G401 (cell line): ENCODE data around the gene YEATS2. TPM values are rescaled to one million over a fixed set of nuclear protein-coding genes. Genes with fewer than 3 reads are reported as not detected.
"Not testable (repeated sequence)": the region's sequence is repeated elsewhere in the genome, so short reads cannot be mapped to it uniquely, and the experiment has no call there.

Experiments used
- DNase-seq: peaks from one replicate; pipeline ENCODE4 v3.0.0-alpha.2; 2015; ENCODE audit warnings: low spot score
- in situ Hi-C: cut with HindIII; loops from 2 replicates; pipeline ENCODE4 v1.10.0; 2016; ENCODE audit warnings: low sequenced_read_pairs, mixed read lengths
- total RNA-seq: library from RNA; depleted of rRNA; stranded (reverse); fragments of >200 nt; shearing (Covaris generic); gene quantifications from 2 replicates; pipeline ENCODE4 v1.2.3, GENCODE V29; 2014; rRNA removed

YEATS2 gene
- total RNA-seq: 32.1 and 34.2 TPM in 2 replicates

DNA sequence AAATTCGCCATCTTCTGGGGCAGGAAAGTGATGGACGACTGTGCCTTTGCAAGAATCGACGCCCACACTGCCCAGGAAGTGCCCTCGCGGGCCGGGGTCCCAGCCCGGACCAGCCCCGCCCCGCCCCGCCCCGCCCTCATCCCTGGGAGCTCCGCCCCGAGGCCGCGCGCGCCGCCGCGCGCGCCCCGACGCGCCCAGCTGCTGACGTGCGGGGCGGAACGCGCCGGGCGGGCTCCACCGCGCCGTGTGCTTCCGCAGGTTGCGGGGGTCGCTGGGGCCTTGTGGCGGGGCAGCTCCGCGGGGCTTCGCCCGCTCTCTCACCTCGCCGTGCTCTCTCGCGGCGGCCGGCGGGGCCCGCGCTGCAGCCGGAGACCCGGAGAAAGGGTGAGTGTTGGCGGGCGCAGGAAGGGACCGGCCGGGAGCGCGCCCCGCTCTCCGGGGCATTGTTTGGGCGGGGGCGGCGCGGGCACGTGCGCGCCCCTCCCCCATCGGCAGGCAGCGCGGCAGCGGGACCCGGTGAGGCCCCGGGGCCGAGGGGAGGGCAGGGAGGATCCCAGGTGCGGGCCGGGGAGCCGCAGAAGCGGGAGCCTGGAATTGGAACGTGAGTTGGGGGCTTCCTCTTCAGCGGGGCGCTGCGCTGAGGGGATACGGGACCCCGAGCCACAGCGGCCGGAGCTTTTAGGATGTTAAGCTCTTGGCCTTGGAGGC is at the start of gene YEATS2:
Gene YEATS2, plus strand, starts transcription at position 188 of the 708 bp plus-strand sequence. CDS start 17,366 bp downstream, outside the sequence.
- in situ Hi-C loops: no loop called here
- DNase-seq: peak; percentile 54

DNA sequence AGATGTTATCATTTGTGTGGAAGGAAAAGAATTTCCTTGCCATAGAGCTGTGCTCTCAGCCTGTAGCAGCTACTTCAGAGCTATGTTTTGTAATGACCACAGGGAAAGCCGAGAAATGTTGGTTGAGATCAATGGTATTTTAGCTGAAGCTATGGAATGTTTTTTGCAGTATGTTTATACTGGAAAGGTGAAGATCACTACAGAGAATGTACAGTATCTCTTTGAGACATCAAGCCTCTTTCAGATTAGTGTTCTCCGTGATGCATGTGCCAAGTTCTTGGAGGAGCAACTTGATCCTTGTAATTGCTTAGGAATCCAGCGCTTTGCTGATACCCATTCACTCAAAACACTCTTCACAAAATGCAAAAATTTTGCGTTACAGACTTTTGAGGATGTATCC is 47.0 kb upstream of the YEATS2 start:
- in situ Hi-C loops: no loop called here
- no peak for DNase-seq

DNA sequence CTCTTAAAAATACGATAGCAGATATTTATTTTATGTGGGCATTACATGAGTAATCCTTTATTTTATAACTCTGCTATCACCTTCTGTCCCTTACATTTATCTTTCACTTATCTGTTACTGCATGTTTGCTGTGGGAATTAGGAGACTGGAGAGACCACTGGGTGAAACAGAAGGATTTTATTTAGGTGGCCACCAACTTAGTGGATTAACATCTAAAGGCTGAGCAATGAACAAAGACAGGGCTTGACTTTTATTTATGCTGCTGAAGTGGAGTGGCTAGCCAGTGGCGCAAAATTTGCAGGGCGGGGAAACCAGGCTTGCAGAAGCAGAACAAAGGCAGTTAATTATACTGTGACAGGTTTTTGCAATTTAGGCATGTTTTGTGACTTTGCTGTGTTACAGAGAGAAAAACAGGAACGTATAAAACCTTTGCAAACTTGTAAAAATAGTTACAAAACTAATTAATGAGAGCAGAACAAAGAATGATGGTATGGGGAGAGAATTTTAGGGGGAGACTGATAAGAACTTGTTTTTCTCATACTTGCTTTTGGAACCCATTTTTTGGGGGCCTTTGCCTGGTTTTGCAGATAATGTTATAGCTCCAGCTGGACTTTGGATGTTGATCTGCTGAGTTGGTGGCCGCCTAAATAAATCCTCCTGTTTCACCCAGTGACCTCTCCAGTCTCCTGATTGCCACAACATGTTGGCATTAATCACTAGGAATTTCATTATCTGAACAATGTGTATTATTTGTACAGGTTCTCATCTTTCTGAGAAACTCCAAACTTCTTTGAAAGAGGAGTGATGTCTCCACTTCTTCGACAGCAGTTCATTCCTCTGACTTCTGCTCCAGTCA is 44.2 kb upstream of the YEATS2 start:
- in situ Hi-C loops: no loop called here
- no peak for DNase-seq

DNA sequence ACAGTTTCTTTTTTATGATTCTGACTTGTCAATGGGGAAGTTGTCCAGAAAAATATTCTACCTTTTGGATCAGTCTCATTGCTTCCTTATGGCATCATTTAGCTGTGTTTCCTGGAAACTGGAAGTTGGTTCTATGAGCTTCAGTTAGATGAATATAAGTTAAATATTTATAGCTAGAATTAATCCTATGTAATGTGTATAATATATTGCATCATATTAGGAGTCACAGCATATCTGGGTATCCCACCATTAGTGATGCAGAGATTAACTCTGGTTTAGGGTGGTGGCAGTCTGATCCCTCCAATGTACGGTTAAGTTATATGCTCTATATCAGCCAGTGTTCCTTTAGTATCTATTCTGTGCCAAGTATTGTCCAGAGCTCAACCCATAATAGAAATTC is 42.9 kb upstream of the YEATS2 start:
- in situ Hi-C loops: no loop called here

DNA sequence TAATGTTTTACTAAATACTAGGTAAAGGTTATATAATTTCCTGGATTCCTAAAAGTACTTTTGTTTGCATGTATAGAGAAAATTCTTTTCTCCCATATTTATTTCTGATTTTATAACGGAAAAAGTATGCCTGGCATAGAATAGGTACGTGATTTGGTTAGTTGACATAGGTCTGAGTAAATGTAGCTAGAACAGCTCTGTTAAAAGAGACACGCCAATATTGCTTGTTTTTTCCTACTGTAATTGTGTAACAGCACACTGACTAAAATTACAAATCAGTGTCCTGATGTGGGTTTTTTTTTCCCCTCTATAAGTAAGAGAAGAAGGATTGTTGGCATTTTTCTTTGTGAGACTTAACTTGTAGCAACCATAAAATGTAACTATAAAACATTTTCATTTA is 35.5 kb upstream of the YEATS2 start:
- in situ Hi-C loops: no loop called here
- no peak for DNase-seq

More for the DNA sequence above, 42.9 kb upstream of the YEATS2 start:
- DNase-seq: no peak

DNA sequence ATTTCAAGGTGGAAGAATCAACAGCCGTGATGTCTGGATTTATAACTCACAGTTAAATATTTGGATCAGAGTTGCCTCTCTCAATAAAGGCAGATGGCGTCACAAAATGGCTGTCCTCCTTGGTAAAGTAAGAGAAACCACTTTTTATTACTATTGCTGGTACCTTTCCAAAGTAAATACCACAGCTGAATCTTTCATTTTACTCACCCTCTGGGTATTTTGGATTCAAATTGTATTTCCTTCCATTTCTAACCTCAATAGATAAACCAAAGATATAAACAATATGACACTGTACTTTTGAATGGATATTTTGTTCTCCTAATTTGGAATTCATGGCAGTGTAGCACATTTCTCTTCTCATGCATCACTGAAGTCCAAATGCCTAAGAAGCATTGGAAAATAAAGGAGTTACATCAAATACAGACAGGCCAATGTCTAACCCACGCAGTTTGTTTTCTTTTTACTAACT is 32.6 kb upstream of the YEATS2 start:
- DNase-seq: no peak
- in situ Hi-C loops: no loop called here

DNA sequence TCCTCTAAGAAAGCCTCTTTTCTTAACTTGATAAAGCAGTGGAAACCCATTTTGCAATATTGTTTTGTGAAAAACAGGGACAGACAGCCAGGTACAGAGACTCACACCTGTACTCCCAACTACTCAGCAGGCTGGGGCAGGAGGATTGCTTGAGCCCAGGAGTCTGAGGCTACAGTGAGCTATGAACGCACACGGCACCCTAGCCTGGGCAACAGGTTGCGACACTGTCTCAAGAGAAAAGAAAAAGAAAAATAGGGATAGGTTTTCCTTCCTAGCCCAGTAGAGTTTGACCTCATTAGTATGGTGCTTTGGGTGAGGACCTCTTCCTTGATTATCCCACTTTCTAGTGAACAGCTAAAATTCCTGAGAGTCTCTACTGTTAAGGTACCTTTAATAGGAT is 17.5 kb upstream of the YEATS2 start:
- no peak for DNase-seq
- in situ Hi-C loops: no loop called here

DNA sequence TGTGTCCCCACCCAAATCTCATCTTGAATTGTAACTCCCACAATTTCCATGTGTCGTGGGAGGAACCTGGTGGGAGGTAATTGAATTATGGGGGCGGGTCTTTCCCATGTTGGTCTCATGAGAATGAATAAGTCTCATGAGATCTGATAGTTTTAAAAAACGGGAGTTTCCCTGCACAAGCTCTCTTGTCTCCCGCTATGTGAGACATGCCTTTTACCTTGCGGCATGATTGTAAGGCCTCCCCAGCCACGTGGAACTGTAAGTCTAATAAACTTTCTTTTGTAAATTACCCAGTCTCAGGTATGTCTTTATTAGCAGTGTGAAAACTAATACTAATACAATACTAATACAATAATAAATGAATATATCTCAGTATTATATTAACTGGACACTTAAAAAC is 9.9 kb upstream of the YEATS2 start:
- DNase-seq: no peak
- in situ Hi-C loops: no loop called here

DNA sequence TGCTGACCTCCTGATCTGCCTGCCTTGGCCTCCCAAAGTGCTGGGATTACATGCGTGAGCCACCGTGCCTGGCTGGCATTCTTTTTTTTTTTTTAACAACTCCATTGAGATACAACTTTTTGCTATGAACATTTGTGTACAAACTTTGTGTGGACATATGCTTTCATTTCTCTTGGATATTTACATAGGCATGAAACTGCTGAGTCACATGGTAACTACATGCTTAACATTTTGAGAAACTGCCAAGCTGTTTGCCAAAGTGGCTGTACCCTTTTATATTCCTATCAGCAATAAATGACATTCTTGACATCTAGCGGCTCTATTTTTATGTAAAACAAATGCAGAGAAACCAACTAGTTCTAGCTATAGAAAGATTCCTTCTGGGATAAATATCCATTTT is 8.7 kb upstream of the YEATS2 start:
- in situ Hi-C loops: no loop called here
- no peak for DNase-seq

DNA sequence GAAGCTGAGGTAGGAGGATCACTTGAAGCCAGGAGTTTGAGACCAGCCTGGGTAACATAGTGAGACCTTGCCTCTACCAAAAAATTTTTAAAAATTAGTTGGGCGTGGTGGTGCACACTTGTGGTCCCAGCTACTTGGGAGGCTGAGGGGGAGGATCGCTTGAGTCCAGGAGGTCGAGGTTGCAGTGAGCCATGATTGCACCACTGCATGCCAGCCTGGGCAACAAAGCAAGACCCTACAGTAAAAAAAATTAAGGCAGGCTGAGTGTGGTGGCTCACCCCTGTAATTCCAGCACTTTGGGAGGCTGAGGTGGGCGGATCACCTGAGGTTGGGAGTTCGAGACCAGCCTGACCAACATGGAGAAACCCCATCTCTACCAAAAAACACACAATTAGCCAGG is 8.0 kb upstream of the YEATS2 start:
- in situ Hi-C loops, DNase-seq: not testable (repeated sequence)

DNA sequence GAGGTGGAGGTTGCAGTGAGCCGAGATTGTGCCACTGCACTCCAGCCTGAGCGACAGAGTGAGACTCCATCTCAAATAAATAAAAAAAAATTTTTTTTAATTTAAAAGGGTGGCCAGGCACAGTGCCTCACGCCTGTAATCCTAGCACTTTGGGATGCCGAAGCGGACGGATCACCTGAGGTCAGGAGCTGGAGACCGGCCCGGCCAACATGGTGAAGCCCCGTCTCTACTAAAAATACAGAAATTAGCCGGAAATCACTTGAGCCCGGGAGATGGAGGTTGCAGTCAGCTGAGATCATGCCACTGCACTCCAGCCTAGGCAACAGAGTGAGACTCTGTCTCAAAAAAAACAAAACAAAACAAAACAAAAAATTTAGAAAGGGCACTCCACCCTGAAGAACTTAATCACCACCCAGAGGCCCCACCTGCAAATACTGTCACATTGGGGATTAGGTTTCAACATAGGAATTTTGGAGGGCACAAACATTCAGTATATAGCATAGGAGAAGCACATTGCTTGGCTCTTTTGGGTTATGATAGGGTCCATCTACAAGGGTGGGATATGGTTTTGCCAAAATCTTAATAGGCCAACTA is 7.1 kb upstream of the YEATS2 start:
- no peak for DNase-seq
- in situ Hi-C loops: no loop called here

DNA sequence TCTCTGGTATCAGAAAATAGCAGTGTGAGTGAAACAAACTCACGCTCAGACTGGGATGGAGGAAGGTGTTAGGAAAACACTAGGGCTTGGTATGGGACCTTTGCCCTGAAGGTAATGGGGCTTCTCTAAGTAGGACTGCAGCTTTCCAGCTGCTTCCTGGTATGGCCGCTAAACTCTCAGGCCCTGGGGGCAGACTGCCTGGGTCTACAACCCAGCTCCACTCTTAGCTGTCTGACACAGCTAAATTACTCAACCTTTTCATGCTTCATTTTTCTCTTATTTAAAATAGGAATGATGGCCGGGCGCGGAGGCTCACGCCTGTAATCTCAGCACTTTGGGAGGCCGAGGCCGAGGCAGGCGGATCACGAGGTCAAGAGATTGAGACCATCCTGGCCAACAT is 5.2 kb upstream of the YEATS2 start:
- in situ Hi-C loops: no loop called here
- DNase-seq: no peak

DNA sequence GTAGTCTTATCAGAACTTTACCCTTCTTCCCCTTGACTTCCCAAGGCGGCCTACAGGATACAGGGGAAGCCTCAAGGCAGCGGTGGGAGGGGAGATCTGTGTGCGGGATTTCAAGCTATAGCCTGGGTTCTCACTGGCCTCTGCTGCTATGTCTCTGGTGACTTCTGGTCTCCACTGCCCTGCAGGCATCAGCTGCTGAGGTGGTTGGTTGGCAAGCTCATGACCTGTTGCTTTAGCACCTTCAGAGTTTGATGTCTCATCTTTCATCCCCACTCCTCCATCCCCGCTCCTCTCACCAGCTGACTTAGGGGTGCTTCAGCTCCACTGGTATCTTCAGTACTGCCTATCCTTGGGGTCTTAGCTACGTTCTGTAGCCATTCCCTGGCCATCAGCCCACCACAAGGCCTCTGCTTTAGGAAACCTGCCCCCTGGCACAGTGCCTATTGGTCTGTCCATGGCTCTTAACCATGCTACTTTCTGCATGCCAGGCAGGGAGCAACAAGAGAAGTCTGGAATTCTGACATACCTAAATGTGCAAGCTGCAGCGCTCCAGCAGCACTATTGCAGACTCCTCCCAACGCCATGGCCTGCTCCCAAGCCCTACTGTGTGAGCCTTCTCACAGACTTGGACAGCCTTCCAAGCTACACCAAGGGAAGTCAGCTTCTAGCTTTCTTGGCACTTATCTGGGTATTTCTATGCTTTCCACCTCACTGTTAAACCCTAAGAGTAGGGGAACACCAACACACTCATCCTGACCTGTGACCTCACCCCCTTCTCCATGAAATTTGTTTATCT is 1.8 kb upstream of the YEATS2 start:
- in situ Hi-C loops: no loop called here
- no peak for DNase-seq

DNA sequence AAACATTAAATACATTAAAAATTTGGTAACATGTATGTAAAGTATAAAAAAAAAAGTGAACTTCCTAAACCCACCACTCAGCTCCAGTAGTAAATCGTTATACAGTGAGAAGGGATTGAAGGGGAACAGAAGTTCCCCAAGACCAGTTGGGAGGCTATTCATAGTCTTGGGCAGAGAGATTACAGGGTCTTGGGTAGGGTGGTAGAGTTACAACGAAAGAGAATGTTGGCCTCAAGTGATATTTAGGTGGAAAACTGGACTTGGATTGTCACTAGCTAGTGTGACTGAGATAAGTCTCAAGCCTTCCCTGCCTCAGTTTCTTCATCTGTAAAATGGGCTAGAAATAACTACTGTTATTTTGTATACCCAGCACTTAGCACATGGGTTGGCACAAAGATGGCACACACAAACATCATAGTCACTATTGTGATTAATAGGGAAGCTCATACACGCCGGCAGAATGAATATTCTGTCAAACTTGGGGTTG is 431 bp upstream of the YEATS2 start:
- in situ Hi-C loops: no loop called here

DNA sequence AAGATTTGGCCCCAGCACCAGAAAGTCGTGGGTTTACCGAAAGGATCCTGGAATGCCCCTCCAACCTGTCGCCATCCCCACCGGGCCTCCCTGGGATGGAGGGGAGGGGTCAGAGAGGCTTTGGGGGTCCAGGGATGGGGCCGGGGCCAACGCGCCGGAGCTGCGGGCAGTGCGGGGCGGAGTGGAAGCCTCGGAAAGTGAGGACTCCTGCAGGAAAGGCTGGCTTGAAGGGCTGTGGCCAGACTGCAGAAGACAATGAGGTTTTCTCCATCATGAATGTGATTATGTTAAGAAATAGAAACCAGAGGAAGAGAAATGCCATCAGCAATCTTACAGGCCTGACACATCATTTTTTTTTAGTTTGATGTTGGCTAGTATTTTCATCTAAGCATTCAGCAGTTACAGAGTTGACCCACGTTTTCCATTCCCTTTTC is 738 bp downstream of the YEATS2 start:
- DNase-seq: peak; percentile 67
- in situ Hi-C loops: no loop called here

More for the DNA sequence above, 431 bp upstream of the YEATS2 start:
- no peak for DNase-seq

DNA sequence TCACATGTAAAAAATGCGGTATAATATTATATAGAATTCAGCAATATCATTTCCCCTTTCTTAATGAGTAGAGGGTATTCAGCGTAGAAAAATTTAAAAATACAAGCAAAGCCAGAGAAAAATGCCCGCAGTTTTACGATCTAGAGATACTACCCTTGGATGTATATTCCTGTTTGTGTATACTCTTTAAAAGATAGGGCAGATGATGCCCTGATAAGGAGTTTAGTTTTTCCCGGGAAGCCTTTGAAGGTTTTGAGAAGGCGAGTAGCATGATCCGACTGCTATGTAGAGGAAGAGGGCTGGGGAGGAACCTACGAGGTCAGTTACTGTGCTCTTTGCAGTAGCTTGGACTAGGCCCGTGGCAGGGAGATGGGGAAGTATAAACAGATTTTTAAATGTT is 1.2 kb downstream of the YEATS2 start:
- peak; percentile 74 for DNase-seq
- in situ Hi-C loops: no loop called here

DNA sequence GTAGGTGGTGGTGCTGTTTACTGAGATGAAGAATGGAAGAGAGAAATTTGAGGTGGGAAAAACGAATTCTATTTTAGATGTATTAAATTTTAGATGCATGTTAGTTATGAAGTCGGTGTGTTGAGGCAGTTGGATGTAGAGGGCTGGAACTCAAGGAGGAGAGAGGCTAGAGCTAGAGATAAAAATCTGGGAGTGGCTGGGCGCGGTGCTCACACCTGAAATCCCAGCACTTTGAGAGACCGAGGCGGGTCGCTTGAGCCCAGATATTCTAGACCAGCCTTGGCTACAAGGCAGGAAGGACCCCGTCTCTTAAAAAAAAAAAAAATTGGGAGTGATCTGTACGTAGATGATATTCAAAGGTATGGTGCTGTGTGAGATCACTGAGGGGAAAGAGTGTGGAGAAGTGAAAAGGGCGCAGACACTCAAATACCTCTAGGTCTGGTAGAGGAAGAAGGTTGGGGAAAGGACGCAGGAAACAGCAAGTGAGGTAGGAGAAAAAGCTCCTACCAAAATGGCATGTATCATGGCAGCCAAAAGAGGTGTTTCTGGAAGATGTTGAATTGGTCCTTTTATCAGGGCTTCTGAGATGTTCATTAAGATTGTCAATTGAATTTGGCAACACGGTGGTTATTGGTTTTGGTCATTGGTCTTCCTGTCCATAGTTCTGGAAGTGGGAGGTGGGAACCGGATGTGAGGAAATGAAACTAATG is 1.8 kb downstream of the YEATS2 start:
- in situ Hi-C loops: no loop called here
- DNase-seq: peak; percentile 63

DNA sequence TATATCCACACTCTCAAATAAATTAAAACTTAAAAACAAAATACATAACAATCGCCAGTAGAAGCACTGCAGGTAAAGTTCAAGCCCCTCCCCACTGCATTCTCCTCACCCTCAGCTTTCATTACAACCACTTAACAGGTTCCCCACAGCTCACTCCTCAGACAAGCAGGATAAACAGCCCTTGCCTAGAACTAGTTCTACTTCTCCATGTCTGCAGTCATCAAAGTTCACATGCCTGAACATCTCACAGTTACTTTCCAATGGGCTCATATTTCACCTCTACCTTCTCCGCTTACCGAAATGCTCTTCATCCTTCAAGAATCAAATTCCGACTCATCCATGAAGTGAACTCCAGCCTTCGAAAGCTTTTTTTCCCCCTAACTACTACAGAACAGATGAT is 4.1 kb downstream of the YEATS2 start:
- in situ Hi-C loops: no loop called here
- DNase-seq: no peak
